NB4 (cell line): ENCODE data around the gene GPR108.

Experiments
- DNase-seq: peaks from one replicate; pipeline ENCODE4 v3.0.0; 2010; ENCODE audit warnings: low read depth
- H3K4me3 ChIP-seq: one replicate; pipeline ENCODE4 v1.5.1; 2011; ENCODE audit warnings: mild to moderate bottlenecking, low read depth, low read length, moderate library complexity
- CTCF ChIP-seq: IDR thresholded peaks from one replicate; pipeline ENCODE4 v1.5.1; 2012; ENCODE audit warnings: low read depth, low read length
- MAX ChIP-seq: IDR thresholded peaks from 2 replicates; pipeline ENCODE4 v1.6.1; 2011; ENCODE audit warnings: low read depth, low read length
- MYC ChIP-seq: IDR thresholded peaks from 2 replicates; pipeline ENCODE4 v1.6.1; 2011; ENCODE audit warnings: low read depth, low read length
- POLR2A ChIP-seq: IDR thresholded peaks from 2 replicates; pipeline ENCODE4 v1.6.1; 2011; ENCODE audit warnings: mild to moderate bottlenecking; ENCODE audit not compliant: insufficient read length; ENCODE audit errors: extremely low read depth

GPR108 gene

GRCh38 chr19:6685482-6685881 is 51.9 kb downstream of the GPR108 start:
- TF ChIP-seq CTCF, result no peak
- no peak for TF ChIP-seq POLR2A
- no peak for TF ChIP-seq MYC
- no peak for TF ChIP-seq MAX
- DNase-seq, result no peak
- no peak overlapping the region for H3K4me3 ChIP-seq

- no peak overlapping the region for H3K4me3 ChIP-seq
- TF ChIP-seq POLR2A, result no peak
- no peak for TF ChIP-seq CTCF
- TF ChIP-seq MYC, result no peak
- no peak for TF ChIP-seq MAX
- no peak for DNase-seq
These were observed 53.4 kb downstream of the GPR108 start for GRCh38 chr19:6683971-6684370.

- TF ChIP-seq POLR2A, result no peak
- no peak for TF ChIP-seq MAX
- no peak for TF ChIP-seq MYC
- no peak for TF ChIP-seq CTCF
- H3K4me3 ChIP-seq, result no peak overlapping the region
- DNase-seq, result no peak
These were observed 54.7 kb downstream of the GPR108 start for GRCh38 chr19:6682607-6683128.

GRCh38 chr19:6680141-6680540 is 57.2 kb downstream of the GPR108 start:
- H3K4me3 ChIP-seq, result no peak overlapping the region
- TF ChIP-seq CTCF (no peak), POLR2A (no peak), MAX (no peak), MYC (no peak)
- DNase-seq, result peak; percentile 64
